DOHH2 (cell line): ENCODE results near the gene SLAMF1.

Experiments used
- CTCF ChIP-seq: fragments of 200-600 bp; sonication (generic); IDR thresholded peaks from one replicate; pipeline ENCODE4 v1.5.1; 2014; ENCODE audit warnings: antibody characterized with exemption, mild to moderate bottlenecking, low read depth, low read length; ENCODE audit not compliant: poor library complexity, severe bottlenecking
- EZH2phosphoT487 ChIP-seq: fragments of 200-600 bp; sonication (generic); IDR thresholded peaks from 2 replicates; pipeline ENCODE4 v1.6.1; 2017; ENCODE audit warnings: borderline replicate concordance, mild to moderate bottlenecking, antibody characterized with exemption, low read length, moderate library complexity, mixed read lengths

- TF ChIP-seq CTCF (no peak), EZH2phosphoT487 (no peak)
Measured at GRCh38 chr1:160569806-160570205, 77.0 kb downstream of the SLAMF1 start.
